Common myeloid progenitor, CD34-positive (primary cell): ENCODE measurements around the gene WNT5B.

Experiments
- CTCF ChIA-PET: fragments of 350-600 bp; sonication (Branson Sonifier 250); formaldehyde crosslinking; loops from one replicate; lab custom pipeline; 2021; ENCODE audit warnings: antibody characterized with exemption; lab: Charles Lee
- POLR2A ChIA-PET: fragments of 350-600 bp; sonication (Branson Sonifier 250); formaldehyde crosslinking; loops from one replicate; lab custom pipeline; 2021; ENCODE audit warnings: antibody characterized with exemption; lab: Charles Lee
- DNase-seq, 3 donors: peaks; one replicate each; pipeline versions ENCODE4 v3.0.0 to v3.0.0-alpha.2; 2013
- H3K27ac ChIP-seq, 2 experiments: 1 replicate in 1 of 2; 2 replicates in 1 of 2; pipeline ENCODE4 v1.7.0; 2013; ENCODE audit warnings: inconsistent platforms in 2 of 2, low read length in 2 of 2, mild to moderate bottlenecking in 2 of 2, low read depth in 1 of 2, moderate library complexity in 1 of 2; ENCODE audit not compliant: severe bottlenecking in 2 of 2, insufficient read depth in 1 of 2, poor library complexity in 1 of 2
- H3K27me3 ChIP-seq, 5 experiments: replicated peaks in 2 of 5; 1 replicate in 3 of 5; 2 replicates in 2 of 5; pipeline versions ENCODE4 v1.6.1 to v1.7.0; 2013; ENCODE audit warnings: low read length in 4 of 5, mild to moderate bottlenecking in 2 of 5, moderate library complexity in 2 of 5, inconsistent platforms in 1 of 5; ENCODE audit not compliant: insufficient read depth in 5 of 5, control insufficient read depth in 4 of 5
- H3K36me3 ChIP-seq, 4 experiments: 1 replicate in 2 of 4; 2 replicates in 2 of 4; pipeline versions ENCODE4 v1.6.1 to v1.7.0; 2013; ENCODE audit warnings: low read length in 3 of 4, control low read depth in 1 of 4, mild to moderate bottlenecking in 1 of 4; ENCODE audit not compliant: control insufficient read depth in 4 of 4, insufficient read depth in 4 of 4
- H3K4me1 ChIP-seq, 4 experiments: 1 replicate in 3 of 4; 2 replicates in 1 of 4; pipeline versions ENCODE4 v1.6.1 to v1.7.1; 2013; ENCODE audit warnings: low read length in 3 of 4, mild to moderate bottlenecking in 3 of 4, control low read depth in 1 of 4, inconsistent platforms in 1 of 4, moderate library complexity in 1 of 4; ENCODE audit not compliant: control insufficient read depth in 4 of 4, insufficient read depth in 4 of 4; ENCODE audit errors: control extremely low read depth in 1 of 4
- H3K4me3 ChIP-seq, 7 experiments: 1 replicate in 4 of 7; 2 replicates in 3 of 7; pipeline versions ENCODE4 v1.5.1 to v1.7.0; 2013; ENCODE audit warnings: mild to moderate bottlenecking in 7 of 7, low read length in 6 of 7, moderate library complexity in 6 of 7, inconsistent platforms in 2 of 7, low read depth in 2 of 7, control low read depth in 1 of 7; ENCODE audit not compliant: insufficient read depth in 4 of 7, control insufficient read depth in 1 of 7; ENCODE audit errors: extremely low read depth in 1 of 7
- H3K9me3 ChIP-seq, 5 experiments: 1 replicate in 4 of 5; 2 replicates in 1 of 5; pipeline versions ENCODE4 v1.6.1 to v1.7.1; 2013; ENCODE audit warnings: low read length in 4 of 5, mild to moderate bottlenecking in 2 of 5, inconsistent platforms in 1 of 5, low read depth in 1 of 5, moderate library complexity in 1 of 5; ENCODE audit not compliant: control insufficient read depth in 4 of 5, insufficient read depth in 2 of 5; ENCODE audit errors: control extremely low read depth in 1 of 5
- WGBS: methylation state at CpG from one replicate; pipeline ENCODE4 v1.1.5; 2013; ENCODE audit not compliant: insufficient coverage; 5-methylcytosine and 5-hydroxymethylcytosine counted together

WNT5B gene

DNA sequence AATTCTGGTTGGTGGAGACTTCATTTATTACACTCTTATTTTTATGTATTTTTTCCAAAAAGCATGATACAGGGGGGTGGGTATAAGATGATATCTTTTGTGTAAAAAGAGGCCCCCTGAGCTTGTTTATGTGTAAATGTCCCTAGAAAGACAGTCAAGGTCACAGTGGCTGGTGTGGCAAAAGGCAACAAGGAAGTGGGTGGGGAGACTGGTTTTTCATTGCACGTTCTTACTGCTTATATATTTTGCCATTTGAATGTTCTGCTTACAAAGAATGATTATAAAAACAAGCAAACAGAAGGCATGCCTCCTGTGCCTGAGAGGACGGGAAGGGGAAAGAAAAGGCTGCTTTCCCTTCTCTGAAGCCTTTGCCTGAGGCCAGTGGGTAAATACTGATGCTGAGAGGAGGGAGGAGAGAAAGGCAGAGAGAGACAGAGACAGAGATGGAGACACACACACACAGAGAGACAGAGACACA lies 37.7 kb downstream of the WNT5B start:
- CTCF ChIA-PET, result interaction anchor here (0.8 to 1.5 kb wide), 5 partner anchors 12 to 31 kb away, joined by 3 to 5 read pairs (median 3); no protein-coding TSS in a partner anchor
- Histone ChIP-seq H3K27me3 (no peaks in the 10 kb centered on the region), H3K9me3 (no peaks in the 10 kb centered on the region), H3K36me3 (no peaks in the 10 kb centered on the region), H3K4me1 (peaks cover 24 to 52% (median 51%) of the 10 kb centered on the region in 4 experiments), H3K4me3 (peak overlapping the region in 3 of 7 experiments; percentile 17 to 41 (median 32)), H3K27ac (peak overlapping the region in 1 of 2 experiments; percentile 70)
- DNase-seq, result peak in 2 of 3 donors; percentile 22 to 36
- POLR2A ChIA-PET, result no interaction called here
- 29% methylated on average over 1 of the region's 2 CpGs for WGBS

DNA sequence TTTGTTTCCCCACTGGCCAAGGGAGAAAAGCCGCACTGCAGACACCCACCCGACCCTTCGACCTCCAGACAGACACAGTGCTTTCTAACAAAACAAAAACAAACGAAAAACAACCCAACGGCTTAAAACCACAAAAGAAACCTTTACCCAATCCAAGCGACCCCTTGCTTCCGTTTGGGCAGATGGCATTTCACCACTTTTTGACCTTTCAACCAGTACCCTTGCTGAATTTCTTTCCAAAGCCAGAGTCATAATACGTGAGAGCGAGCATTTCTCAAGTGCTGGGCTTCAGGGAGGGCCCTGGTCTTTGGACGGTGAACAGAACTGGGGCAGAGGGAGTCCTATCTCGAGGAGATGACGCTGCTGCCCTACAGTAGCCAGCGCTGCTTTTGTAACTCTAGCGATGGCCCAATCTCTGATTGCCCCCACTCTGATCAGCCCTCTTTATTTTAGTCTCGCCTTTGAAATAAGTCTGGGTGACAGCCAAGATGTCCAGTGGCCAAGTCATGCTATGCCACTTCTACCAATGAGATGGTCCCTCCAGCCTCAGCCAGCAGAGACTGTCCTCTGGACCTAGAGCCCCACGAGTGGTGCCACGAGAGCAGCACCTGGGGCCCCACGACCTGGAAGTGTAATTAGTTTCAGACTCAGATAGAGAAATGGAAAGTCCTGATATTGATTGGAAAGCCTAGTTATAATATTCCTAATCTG lies 40.0 kb downstream of the WNT5B start:
- H3K27ac ChIP-seq, result peak overlapping the region in 1 of 2 experiments; percentile 54
- ChIA-PET CTCF (interaction anchor here (3.0 kb wide), 1 partner anchor 23 kb away, joined by 19 read pairs; the partner anchor contains the start of gene ADIPOR2), POLR2A (interaction anchor here (1.0 kb wide), 1 partner anchor 22 kb away, joined by 4 read pairs; the partner anchor contains the start of gene ADIPOR2)
- 57% methylated on average over 18 of the region's 18 CpGs for WGBS
- no peaks in the 10 kb centered on the region for H3K9me3 ChIP-seq
- H3K36me3 ChIP-seq, result no peaks in the 10 kb centered on the region
- H3K4me1 ChIP-seq, result peaks cover 24 to 51% (median 47%) of the 10 kb centered on the region in 4 experiments
- peak overlapping the region in 2 of 7 experiments; percentile 32 to 42 for H3K4me3 ChIP-seq
- no peaks in the 10 kb centered on the region for H3K27me3 ChIP-seq
- DNase-seq, result peak; percentile 64 to 81 (median 78)

DNA sequence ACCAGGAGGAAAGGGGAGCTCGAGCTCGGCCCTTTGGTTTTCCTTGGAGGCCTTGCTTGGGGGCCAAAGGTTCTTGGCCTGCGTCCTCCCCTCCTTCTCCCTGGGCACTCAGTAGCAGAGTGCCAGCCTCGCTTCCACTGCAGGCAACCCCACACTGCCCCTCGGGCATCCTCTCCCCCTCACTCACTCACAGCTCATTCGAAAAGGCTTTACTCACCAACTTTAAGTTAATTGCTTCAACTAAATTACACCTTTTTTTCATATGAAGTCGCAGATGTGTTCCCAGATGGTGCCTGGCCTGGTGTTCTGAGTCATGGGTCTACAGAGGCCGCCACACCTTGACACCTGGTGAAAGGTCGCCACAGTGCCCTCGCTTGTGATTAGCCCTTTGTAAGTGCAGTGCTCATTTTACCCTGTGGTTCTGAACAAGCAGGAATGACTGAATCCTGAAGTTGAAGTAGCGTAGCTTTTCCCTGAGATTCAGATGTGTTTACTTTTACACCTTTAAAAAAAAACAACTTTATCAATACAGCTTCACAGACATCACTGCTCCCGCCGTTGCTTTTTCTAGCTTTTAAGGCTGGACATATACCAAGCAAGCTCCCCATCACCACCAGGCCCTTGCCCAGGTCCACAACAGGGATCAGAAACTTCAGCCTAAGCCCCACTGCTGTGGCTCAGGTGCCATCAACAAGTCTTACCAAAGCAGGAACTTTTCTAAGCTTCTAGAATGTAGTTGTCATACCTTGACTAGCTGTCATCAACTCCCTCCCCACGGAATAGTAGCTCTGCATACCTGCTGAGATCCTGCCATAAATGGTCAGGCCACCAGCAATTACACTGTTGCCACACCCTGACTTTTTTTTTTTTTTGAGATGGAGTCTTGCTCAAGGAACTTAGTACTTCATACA lies 41.6 kb downstream of the WNT5B start:
- peaks cover 24 to 43% (median 38%) of the 10 kb centered on the region in 4 experiments for H3K4me1 ChIP-seq
- CTCF ChIA-PET, result interaction anchor here (0.9 to 3.0 kb wide), 4 partner anchors 11 to 21 kb away, joined by 3 to 19 read pairs (median 6); partner anchors contain the start of gene ADIPOR2
- no peaks in the 10 kb centered on the region for H3K9me3 ChIP-seq
- no peaks in the 10 kb centered on the region for H3K27me3 ChIP-seq
- H3K4me3 ChIP-seq, result no peak overlapping the region
- POLR2A ChIA-PET, result interaction anchor here (0.6 kb wide), 2 partner anchors 22 to 756 kb away, joined by 3 read pairs; no protein-coding TSS in a partner anchor
- no peaks in the 10 kb centered on the region for H3K36me3 ChIP-seq
- H3K27ac ChIP-seq, result no peak overlapping the region
- 97% methylated on average over 7 of the region's 14 CpGs for WGBS
- no peak for DNase-seq

DNA sequence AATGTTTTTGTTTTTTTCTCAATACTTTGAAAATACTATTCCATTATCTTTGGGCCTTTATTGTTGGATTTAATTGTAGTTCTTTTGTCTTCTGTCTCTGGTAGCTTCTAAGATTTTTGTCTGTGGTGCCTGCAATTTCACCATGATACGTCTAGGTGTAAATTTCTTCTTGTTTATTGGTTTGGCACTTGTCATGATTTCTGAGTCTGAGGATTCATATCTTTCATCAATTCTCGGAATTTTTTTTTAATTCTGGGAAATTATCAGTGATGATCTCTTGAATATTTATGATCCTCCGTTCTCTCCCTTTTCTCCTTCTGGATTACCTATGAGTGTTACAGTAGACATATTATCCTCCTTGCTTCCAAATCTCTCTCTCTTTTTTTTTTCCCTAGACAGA lies 47.0 kb downstream of the WNT5B start:
- ChIA-PET CTCF (interaction anchor here (1.2 to 2.2 kb wide), 3 partner anchors 15 to 116 kb away, joined by 4 to 6 read pairs (median 5); partner anchors contain the start of gene ADIPOR2), POLR2A (no interaction called here)
- Histone ChIP-seq H3K27me3 (no peaks in the 10 kb centered on the region), H3K36me3 (no peaks in the 10 kb centered on the region), H3K4me3 (no peak overlapping the region), H3K9me3 (no peaks in the 10 kb centered on the region), H3K27ac (no peak overlapping the region), H3K4me1 (no peaks in the 10 kb centered on the region)
- 100% methylated on average over 1 of the region's 3 CpGs for WGBS
- no peak for DNase-seq

DNA sequence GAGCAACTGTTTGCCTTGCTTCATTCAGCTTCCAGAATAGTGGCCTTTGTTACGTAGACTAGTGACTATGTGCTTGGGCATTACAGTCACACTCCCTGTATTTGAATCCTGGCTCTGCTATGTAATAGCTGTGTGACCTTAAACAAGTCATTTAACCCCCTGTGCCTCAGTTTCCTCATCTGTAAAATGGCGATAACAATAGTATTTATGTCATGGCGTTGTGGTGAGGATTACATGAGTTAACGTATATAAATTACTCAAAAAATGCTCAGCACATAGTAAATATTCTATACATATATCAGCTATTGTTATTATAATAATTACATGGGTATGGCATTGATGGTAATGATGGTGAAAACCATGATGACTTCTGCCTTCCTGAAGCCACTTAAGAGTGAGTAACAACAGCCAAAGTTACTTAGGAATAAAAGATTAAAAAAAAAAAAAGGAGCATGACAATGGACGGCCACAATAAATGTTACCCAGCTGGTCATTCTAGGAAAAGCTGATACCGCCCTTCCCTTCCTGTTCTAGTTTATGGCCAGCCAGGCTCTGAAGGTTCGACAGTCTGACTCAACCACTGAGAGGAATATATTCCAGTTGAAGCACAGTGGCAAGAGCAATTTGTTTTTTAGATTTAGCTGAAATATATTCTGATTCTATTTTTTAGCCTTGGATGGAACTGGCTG lies 51.9 kb downstream of the WNT5B start:
- Histone ChIP-seq H3K27me3 (no peaks in the 10 kb centered on the region), H3K4me3 (no peak overlapping the region), H3K4me1 (peaks cover 0 to 2% (median 0%) of the 10 kb centered on the region in 4 experiments), H3K36me3 (no peaks in the 10 kb centered on the region), H3K27ac (no peak overlapping the region), H3K9me3 (no peaks in the 10 kb centered on the region)
- CTCF ChIA-PET, result interaction anchor here (0.9 to 1.3 kb wide), 4 partner anchors 10 to 259 kb away, joined by 3 to 5 read pairs (median 4); partner anchors contain the start of gene ADIPOR2
- POLR2A ChIA-PET, result no interaction called here
- WGBS, result 93% methylated on average over 2 of the region's 7 CpGs
- no peak for DNase-seq

DNA sequence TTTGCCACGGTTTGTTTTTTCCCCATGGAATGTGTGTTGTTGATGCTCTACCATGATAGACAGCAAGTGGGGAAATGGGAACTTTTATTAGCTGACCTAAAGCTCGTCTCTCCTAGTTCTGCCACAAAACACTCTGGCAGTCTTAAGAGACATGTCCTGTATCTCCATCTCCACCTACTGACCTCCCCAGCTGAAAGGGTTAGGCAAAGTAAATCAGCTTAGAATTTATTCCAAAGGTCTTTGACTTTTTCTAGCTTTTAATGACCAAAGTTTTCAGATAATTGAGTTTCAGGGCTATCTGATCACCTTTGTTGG lies 52.4 kb downstream of the WNT5B start:
- no peak overlapping the region for H3K4me3 ChIP-seq
- peaks cover 0 to 2% (median 0%) of the 10 kb centered on the region in 4 experiments for H3K4me1 ChIP-seq
- WGBS, result no CpG with 5 or more reads among the region's 2 CpGs
- no peaks in the 10 kb centered on the region for H3K27me3 ChIP-seq
- CTCF ChIA-PET, result interaction anchor here (0.9 to 1.3 kb wide), 4 partner anchors 9 to 259 kb away, joined by 3 to 5 read pairs (median 4); partner anchors contain the start of gene ADIPOR2
- POLR2A ChIA-PET, result no interaction called here
- no peaks in the 10 kb centered on the region for H3K36me3 ChIP-seq
- DNase-seq, result no peak
- no peaks in the 10 kb centered on the region for H3K9me3 ChIP-seq
- no peak overlapping the region for H3K27ac ChIP-seq
